Right atrium auricular region (tissue), 2 donors: ENCODE results near the gene RAB23. TPM values are rescaled to one million over a fixed set of nuclear protein-coding genes. Genes with fewer than 3 reads are reported as not detected.

Experiments used
- DNase-seq: peaks from one replicate; pipeline ENCODE4 v3.0.0-alpha.2; 2019; ENCODE audit warnings: low spot score
- H3K27ac ChIP-seq, 2 donors: fragments of 200-600 bp; sonication (generic); 1 replicate in 1 of 2; 2 replicates in 1 of 2; pipeline ENCODE4 v1.5.1; 2016 to 2019
- H3K27me3 ChIP-seq, 2 donors: fragments of 200-600 bp; sonication (generic); one replicate each; pipeline versions ENCODE4 v1.5.1 to v1.6.0; 2017 to 2019
- H3K36me3 ChIP-seq: fragments of 200-600 bp; sonication (generic); one replicate; pipeline ENCODE4 v1.5.1; 2016
- H3K4me1 ChIP-seq, 2 donors: fragments of 200-600 bp; sonication (generic); one replicate each; pipeline versions ENCODE4 v1.5.1 to v1.6.0; 2017 to 2019
- H3K4me3 ChIP-seq, 2 donors: fragments of 200-600 bp; sonication (generic); 1 replicate in 1 of 2; 2 replicates in 1 of 2; pipeline ENCODE4 v1.5.1; 2017 to 2019; ENCODE audit warnings: mild to moderate bottlenecking in 1 of 2, moderate library complexity in 1 of 2
- H3K9me3 ChIP-seq, 2 donors: fragments of 200-600 bp; sonication (generic); one replicate each; pipeline ENCODE4 v1.5.1; 2019
- total RNA-seq, 2 donors: library from RNA; depleted of rRNA; stranded (reverse); fragments of >200 nt; gene quantifications; one replicate each; pipeline ENCODE4 v1.1.0, GENCODE V29; 2016
- TF ChIP-seq, protein P1 (sequence below), 2 donors: fragments of 200-600 bp; sonication (generic); IDR thresholded peaks; one replicate each; pipeline ENCODE4 v1.5.1; 2019; ENCODE audit warnings: antibody characterized with exemption in 2 of 2

RAB23 gene
- total RNA-seq, 2 donors from 2014 or later: 8.6 to 10.0 TPM

DNA sequence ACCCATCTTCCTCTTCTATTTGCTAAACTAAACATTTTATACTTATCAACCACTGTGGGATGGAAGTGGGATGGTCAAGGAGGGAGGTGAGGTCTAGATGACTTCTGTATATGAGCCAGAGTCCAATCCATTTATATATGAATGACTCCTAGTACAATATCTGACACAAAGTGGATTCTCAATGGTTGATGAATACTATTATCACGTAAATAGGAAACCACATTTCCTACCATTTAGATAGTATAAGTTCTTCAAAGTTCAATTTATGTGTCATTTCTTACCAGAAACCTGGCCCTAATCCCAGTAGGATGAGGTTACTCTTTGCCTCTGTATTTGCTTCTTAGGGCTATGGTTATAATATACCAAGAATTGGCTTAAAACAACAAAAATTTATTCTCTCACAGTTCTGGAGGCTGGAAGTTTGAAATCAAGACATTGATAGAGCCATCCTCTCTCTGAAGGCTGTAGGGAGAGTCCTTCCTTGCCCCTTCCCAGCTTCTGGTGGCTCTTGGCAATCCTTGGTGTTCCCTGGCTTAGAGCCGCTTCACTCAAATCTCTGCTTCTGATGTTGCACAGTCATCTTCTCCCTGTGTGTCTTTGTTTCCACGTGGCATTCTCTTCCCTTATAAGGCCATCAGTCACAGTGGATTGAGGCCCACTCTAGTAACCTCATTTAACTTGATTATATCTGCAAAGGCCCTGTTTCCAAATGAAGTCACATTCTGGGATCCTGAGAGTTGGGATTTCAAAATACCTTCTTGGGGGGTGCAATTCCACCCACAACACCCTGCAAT lies 41.0 kb upstream of the RAB23 start:
- Histone ChIP-seq H3K27ac (peak overlapping the region; percentile 68 to 74), H3K4me1 (peaks cover 0 to 8% of the 10 kb centered on the region in 2 donors), H3K36me3 (no peaks in the 10 kb centered on the region), H3K27me3 (no peaks in the 10 kb centered on the region), H3K4me3 (no peak overlapping the region), H3K9me3 (no peaks in the 10 kb centered on the region)
- TF ChIP-seq, protein P1, sequence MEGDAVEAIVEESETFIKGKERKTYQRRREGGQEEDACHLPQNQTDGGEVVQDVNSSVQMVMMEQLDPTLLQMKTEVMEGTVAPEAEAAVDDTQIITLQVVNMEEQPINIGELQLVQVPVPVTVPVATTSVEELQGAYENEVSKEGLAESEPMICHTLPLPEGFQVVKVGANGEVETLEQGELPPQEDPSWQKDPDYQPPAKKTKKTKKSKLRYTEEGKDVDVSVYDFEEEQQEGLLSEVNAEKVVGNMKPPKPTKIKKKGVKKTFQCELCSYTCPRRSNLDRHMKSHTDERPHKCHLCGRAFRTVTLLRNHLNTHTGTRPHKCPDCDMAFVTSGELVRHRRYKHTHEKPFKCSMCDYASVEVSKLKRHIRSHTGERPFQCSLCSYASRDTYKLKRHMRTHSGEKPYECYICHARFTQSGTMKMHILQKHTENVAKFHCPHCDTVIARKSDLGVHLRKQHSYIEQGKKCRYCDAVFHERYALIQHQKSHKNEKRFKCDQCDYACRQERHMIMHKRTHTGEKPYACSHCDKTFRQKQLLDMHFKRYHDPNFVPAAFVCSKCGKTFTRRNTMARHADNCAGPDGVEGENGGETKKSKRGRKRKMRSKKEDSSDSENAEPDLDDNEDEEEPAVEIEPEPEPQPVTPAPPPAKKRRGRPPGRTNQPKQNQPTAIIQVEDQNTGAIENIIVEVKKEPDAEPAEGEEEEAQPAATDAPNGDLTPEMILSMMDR (IDR thresholded peaks at IDR 0.05): no peak
- DNase-seq: no peak

- Histone ChIP-seq H3K27ac (peak overlapping the region; percentile 68 to 74), H3K27me3 (no peaks in the 10 kb centered on the region), H3K36me3 (no peaks in the 10 kb centered on the region), H3K9me3 (no peaks in the 10 kb centered on the region), H3K4me3 (no peak overlapping the region), H3K4me1 (peaks cover 0 to 8% of the 10 kb centered on the region in 2 donors)
- peak; percentile 87 for DNase-seq
- TF ChIP-seq, protein P1 (IDR thresholded peaks at IDR 0.05): no peak
Measured at GRCh38 chr6:57262488-57262887, 40.4 kb upstream of the RAB23 start.

DNA sequence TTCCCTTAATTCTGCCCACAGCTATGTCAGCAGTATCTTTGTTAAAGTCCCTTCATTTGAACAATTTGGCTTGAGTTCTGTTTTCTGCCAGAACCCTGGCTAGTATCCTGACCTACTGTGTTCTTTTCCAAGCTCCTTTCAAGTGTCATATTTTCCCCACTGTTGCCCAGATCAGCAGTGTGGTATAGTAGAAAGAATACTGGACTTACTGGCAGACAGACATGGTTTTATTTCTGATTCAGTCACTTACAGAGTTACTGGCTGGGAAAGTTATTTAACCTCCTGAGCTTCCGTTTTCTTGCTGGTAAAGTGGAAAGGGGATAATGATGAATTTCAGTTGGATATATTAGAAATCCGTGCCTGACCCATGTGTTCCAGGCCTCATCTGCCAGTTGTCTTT lies 39.8 kb upstream of the RAB23 start:
- no peaks in the 10 kb centered on the region for H3K36me3 ChIP-seq
- H3K27me3 ChIP-seq: no peaks in the 10 kb centered on the region
- peak overlapping the region; percentile 68 to 74 for H3K27ac ChIP-seq
- no peak overlapping the region for H3K4me3 ChIP-seq
- TF ChIP-seq, protein P1 (IDR thresholded peaks at IDR 0.05): no peak
- no peaks in the 10 kb centered on the region for H3K9me3 ChIP-seq
- H3K4me1 ChIP-seq: peaks cover 0 to 8% of the 10 kb centered on the region in 2 donors
- no peak for DNase-seq

DNA sequence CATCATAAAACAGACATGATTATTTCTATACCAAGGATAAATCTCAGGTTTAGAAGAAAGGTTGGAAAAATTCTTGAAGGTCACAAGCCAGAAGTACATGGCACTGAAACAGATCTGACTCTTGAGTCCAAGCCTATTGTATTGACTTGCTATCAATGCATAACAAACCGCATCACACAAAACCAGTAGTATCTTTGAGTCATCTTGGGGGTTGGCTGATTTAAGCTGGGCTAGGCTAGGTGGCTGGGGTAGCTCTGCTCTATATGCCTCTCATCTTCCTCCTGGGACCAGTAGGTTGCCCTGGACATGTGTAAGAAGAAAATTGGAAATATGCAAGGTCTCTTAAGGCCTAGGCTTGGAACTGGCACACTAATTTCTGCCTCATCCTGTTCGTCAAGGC lies 37.0 kb upstream of the RAB23 start:
- TF ChIP-seq, protein P1 (IDR thresholded peaks at IDR 0.05): no peak
- H3K27ac ChIP-seq: peak overlapping the region; percentile 65 to 68
- no peaks in the 10 kb centered on the region for H3K27me3 ChIP-seq
- no peaks in the 10 kb centered on the region for H3K9me3 ChIP-seq
- H3K4me3 ChIP-seq: no peak overlapping the region
- peaks cover 0 to 8% of the 10 kb centered on the region in 2 donors for H3K4me1 ChIP-seq
- no peak for DNase-seq
- H3K36me3 ChIP-seq: no peaks in the 10 kb centered on the region

GRCh38 chr6:57257911-57258541 lies 35.9 kb upstream of the RAB23 start:
- peak overlapping the region in 1 of 2 donors; percentile 9 for H3K4me3 ChIP-seq
- no peaks in the 10 kb centered on the region for H3K36me3 ChIP-seq
- TF ChIP-seq, protein P1 (IDR thresholded peaks at IDR 0.05): no peak
- peaks cover 0 to 12% of the 10 kb centered on the region in 2 donors for H3K4me1 ChIP-seq
- no peaks in the 10 kb centered on the region for H3K9me3 ChIP-seq
- H3K27ac ChIP-seq: peak overlapping the region; percentile 65 to 68
- H3K27me3 ChIP-seq: no peaks in the 10 kb centered on the region
- DNase-seq: no peak
